Osteoblast (primary cell): ENCODE data around the gene LIN7B. TPM values are rescaled to one million over a fixed set of nuclear protein-coding genes. Genes with fewer than 3 reads are reported as not detected.
"Not testable (repeated sequence)": the region's sequence is repeated elsewhere in the genome, so short reads cannot be mapped to it uniquely, and the experiment has no call there.

ENCODE experiments used
- DNase-seq: peaks from one replicate; pipeline ENCODE4 v3.0.0; 2011; ENCODE audit warnings: low spot score, mixed read lengths; ENCODE audit not compliant: insufficient read length; ENCODE audit errors: missing footprints
- H2AFZ ChIP-seq: 2 replicates; pipeline ENCODE4 v1.6.0; 2011; ENCODE audit warnings: mild to moderate bottlenecking, low read length
- H3K27ac ChIP-seq: 2 replicates; pipeline ENCODE4 v1.5.1; 2011; ENCODE audit warnings: mild to moderate bottlenecking, low read depth, low read length, moderate library complexity
- H3K27me3 ChIP-seq: 2 replicates; pipeline ENCODE4 v1.6.0; 2012; ENCODE audit warnings: mild to moderate bottlenecking, control low read depth, inconsistent platforms, low read length, moderate library complexity; ENCODE audit not compliant: insufficient read depth
- H3K36me3 ChIP-seq: 2 replicates; pipeline ENCODE4 v1.5.1; 2011; ENCODE audit warnings: mild to moderate bottlenecking, low read length, control low read depth, moderate library complexity; ENCODE audit not compliant: insufficient read depth
- H3K4me1 ChIP-seq: 2 replicates; pipeline ENCODE4 v1.5.1; 2011; ENCODE audit warnings: mild to moderate bottlenecking, low read length, control low read depth, moderate library complexity; ENCODE audit not compliant: insufficient read depth
- H3K4me2 ChIP-seq: 2 replicates; pipeline ENCODE4 v1.6.0; 2011; ENCODE audit warnings: mild to moderate bottlenecking, low read length; ENCODE audit not compliant: insufficient read depth
- H3K4me3 ChIP-seq: fragments of 200-600 bp; sonication (generic); 3 replicates; pipeline ENCODE4 v1.5.1; 2012; ENCODE audit warnings: mild to moderate bottlenecking, low read length, inconsistent platforms; ENCODE audit not compliant: insufficient read depth
- H3K79me2 ChIP-seq: 2 replicates; pipeline ENCODE4 v1.6.0; 2012; ENCODE audit warnings: mild to moderate bottlenecking, low read length, control low read depth, inconsistent platforms; ENCODE audit not compliant: insufficient read depth
- H3K9me3 ChIP-seq: 2 replicates; pipeline ENCODE4 v1.5.1; 2011; ENCODE audit warnings: low read depth, low read length, control low read depth
- H4K20me1 ChIP-seq: 2 replicates; pipeline ENCODE4 v1.6.0; 2012; ENCODE audit warnings: mild to moderate bottlenecking, low read length, control low read depth; ENCODE audit not compliant: insufficient read depth
- total RNA-seq: library from RNA; depleted of rRNA; stranded (reverse); fragments of >200 nt; gene quantifications from 2 replicates; pipeline ENCODE4 v1.2.3, GENCODE V29; 2012
- TF ChIP-seq, protein P1 (sequence below): IDR thresholded peaks from 2 replicates; pipeline ENCODE4 v1.5.1; 2011; ENCODE audit warnings: mild to moderate bottlenecking, low read depth, low read length, moderate library complexity; ENCODE audit errors: extremely low read depth

Gene LIN7B
- total RNA-seq, 1 donor: 6.2 TPM

DNA sequence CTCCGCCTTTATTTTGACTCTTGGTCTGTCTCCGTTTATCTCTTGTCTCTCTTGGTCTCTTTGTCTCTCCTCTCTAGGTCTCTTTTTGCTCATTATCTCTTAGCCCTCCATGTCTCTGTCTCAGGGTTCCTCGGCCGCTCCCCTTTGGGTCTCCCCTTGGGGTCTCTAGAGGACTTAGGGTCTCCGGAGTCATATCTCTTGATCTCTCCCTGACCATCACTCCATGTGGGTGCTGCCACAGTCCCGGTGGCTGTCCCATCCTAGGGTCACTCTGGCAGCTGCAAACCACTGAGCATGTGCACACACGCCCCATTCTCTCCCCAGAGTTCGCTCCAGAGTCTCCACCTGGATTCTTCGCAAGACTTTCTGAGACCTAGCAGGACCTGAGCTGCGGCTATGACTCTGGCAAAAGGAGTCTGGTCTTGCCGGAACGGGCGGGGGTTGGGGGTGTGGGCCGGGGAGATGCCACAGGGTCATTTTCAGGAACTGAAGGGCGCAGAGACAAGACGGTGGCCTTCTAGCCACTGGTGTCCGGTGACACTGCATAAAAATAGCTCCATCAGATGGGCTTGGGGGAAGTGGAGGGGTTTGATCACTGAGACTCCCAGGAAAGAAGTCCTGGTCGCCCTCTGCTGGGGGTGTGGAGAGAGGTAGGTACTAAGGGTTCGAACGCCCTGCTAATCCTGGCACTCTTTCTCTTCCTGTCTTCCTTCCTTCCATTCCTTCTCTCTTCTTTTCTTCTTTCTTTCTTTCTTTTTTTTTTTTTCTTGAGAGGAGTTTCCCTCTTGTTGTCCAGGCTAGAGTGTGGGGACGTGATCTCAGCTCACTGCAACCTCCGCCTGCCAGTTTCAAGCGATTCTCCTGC lies 40.4 kb upstream of the LIN7B start:
- TF ChIP-seq, protein P1, sequence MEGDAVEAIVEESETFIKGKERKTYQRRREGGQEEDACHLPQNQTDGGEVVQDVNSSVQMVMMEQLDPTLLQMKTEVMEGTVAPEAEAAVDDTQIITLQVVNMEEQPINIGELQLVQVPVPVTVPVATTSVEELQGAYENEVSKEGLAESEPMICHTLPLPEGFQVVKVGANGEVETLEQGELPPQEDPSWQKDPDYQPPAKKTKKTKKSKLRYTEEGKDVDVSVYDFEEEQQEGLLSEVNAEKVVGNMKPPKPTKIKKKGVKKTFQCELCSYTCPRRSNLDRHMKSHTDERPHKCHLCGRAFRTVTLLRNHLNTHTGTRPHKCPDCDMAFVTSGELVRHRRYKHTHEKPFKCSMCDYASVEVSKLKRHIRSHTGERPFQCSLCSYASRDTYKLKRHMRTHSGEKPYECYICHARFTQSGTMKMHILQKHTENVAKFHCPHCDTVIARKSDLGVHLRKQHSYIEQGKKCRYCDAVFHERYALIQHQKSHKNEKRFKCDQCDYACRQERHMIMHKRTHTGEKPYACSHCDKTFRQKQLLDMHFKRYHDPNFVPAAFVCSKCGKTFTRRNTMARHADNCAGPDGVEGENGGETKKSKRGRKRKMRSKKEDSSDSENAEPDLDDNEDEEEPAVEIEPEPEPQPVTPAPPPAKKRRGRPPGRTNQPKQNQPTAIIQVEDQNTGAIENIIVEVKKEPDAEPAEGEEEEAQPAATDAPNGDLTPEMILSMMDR: peak; percentile 20
- Histone ChIP-seq H3K9me3 (no peaks in the 10 kb centered on the region), H3K4me1 (no peaks in the 10 kb centered on the region), H3K36me3 (no peaks in the 10 kb centered on the region), H3K4me3 (no peak overlapping the region), H3K27ac (no peak overlapping the region), H2AFZ (no peak overlapping the region), H3K4me2 (no peak overlapping the region), H4K20me1 (no peaks in the 10 kb centered on the region), H3K79me2 (no peaks in the 10 kb centered on the region), H3K27me3 (peaks cover 19% of the 10 kb centered on the region)
- peak; percentile 93 for DNase-seq

DNA sequence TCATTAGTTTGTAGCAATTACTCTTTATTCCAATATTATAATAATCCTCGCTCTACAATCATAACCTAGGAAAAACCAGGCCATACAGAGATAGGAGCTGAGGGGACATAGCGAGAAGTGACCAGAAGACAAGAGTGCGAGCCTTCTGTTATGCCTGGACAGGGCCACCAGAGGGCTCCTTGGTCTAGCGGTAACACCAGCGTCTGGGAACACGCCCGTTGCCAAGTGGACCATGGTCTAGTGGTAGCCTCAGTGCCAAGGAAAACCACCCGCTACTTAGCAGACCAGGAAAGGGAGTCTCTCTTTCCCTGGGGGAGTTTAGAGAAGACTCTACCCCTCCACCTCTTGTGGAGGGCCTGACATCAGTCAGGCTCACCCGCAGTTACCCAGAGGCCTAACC lies 39.3 kb upstream of the LIN7B start:
- H3K4me3 ChIP-seq, DNase-seq, H4K20me1 ChIP-seq, H3K4me1 ChIP-seq, H3K4me2 ChIP-seq, H3K79me2 ChIP-seq, H3K9me3 ChIP-seq, H2AFZ ChIP-seq, H3K36me3 ChIP-seq, H3K27ac ChIP-seq: not testable (repeated sequence)
- TF ChIP-seq, protein P1: peak; percentile 44
- H3K27me3 ChIP-seq: peaks cover 19% of the 10 kb centered on the region

GRCh38 chr19:49080392-49080791 lies 33.8 kb upstream of the LIN7B start:
- no peak for DNase-seq
- peaks cover 4% of the 10 kb centered on the region for H3K4me1 ChIP-seq
- H3K27me3 ChIP-seq: no peaks in the 10 kb centered on the region
- no peak overlapping the region for H3K4me2 ChIP-seq
- H3K9me3 ChIP-seq: no peaks in the 10 kb centered on the region
- H3K4me3 ChIP-seq: no peak overlapping the region
- no peak overlapping the region for H2AFZ ChIP-seq
- TF ChIP-seq, protein P1: no peak
- H4K20me1 ChIP-seq: peaks cover under 1% of the 10 kb centered on the region
- H3K36me3 ChIP-seq: no peaks in the 10 kb centered on the region
- no peak overlapping the region for H3K27ac ChIP-seq
- peaks cover 2% of the 10 kb centered on the region for H3K79me2 ChIP-seq

DNA sequence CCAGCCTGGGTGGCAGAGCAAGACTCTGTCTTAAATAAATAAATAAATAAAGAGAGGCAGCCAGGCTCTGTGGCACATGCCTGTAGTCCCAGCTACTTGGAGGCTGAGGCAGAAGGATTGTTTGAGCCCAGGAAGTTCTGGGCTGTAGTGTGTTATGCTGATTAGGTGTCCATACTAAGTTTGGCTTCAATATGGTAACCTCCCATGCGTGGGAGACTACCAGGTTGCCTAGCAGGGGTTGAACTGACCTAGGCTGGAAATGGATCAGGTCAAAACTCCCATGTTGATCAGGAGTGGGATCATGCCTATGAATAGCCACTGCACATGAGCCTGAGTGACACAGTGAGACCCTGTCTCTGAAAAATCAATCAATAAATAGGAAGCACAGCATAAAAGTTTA lies 32.9 kb upstream of the LIN7B start:
- peaks cover 10% of the 10 kb centered on the region for H3K79me2 ChIP-seq
- no peaks in the 10 kb centered on the region for H3K36me3 ChIP-seq
- H4K20me1 ChIP-seq: peaks cover 9% of the 10 kb centered on the region
- no peaks in the 10 kb centered on the region for H3K9me3 ChIP-seq
- H3K27ac ChIP-seq: no peak overlapping the region
- H2AFZ ChIP-seq: no peak overlapping the region
- H3K4me1 ChIP-seq: peaks cover 7% of the 10 kb centered on the region
- H3K27me3 ChIP-seq: no peaks in the 10 kb centered on the region
- H3K4me3 ChIP-seq: no peak overlapping the region
- H3K4me2 ChIP-seq: no peak overlapping the region
- DNase-seq: peak; percentile 18
- TF ChIP-seq, protein P1: no peak
